Measurements from ENCODE around the gene AFAP1L1.

DNA sequence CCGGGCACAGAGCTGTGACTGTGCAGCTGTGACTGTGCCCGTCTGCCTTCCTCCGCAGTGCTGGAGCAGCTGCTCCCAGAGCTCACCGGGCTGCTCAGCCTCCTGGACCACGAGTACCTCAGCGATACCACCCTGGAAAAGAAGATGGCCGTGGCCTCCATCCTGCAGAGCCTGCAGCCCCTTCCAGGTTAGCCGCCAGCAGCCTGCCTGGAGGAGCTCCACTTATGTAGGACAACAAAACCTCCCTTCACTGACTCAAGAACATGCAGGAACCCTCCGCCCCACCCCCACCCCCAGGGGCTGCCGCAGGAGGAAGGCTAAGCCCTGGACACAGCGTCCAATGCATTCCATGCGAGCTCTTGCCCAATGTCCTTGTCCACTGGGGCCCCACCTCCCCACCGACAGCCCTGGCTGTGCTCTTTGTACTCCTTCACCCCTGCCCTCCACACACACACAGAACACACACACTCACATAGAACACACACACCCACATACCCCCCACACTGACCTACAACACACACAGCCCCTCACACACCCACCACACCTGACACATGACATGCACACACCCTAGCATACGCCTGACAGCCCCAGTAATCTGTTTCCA is 27.9 kb downstream of the AFAP1L1 start:
- TF ChIP-seq, protein P1, sequence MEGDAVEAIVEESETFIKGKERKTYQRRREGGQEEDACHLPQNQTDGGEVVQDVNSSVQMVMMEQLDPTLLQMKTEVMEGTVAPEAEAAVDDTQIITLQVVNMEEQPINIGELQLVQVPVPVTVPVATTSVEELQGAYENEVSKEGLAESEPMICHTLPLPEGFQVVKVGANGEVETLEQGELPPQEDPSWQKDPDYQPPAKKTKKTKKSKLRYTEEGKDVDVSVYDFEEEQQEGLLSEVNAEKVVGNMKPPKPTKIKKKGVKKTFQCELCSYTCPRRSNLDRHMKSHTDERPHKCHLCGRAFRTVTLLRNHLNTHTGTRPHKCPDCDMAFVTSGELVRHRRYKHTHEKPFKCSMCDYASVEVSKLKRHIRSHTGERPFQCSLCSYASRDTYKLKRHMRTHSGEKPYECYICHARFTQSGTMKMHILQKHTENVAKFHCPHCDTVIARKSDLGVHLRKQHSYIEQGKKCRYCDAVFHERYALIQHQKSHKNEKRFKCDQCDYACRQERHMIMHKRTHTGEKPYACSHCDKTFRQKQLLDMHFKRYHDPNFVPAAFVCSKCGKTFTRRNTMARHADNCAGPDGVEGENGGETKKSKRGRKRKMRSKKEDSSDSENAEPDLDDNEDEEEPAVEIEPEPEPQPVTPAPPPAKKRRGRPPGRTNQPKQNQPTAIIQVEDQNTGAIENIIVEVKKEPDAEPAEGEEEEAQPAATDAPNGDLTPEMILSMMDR (IDR thresholded peaks at IDR 0.05) = no peak
- no peak for TF ChIP-seq POLR2AphosphoS5 (IDR thresholded peaks at IDR 0.05)
- TF ChIP-seq POLR2A (IDR thresholded peaks at IDR 0.05) = no peak
- no peak for TF ChIP-seq EP300 (IDR thresholded peaks at IDR 0.05)
